HepG2 (cell line): ENCODE measurements around the gene ATG4B. TPM values are rescaled to one million over a fixed set of nuclear protein-coding genes. Genes with fewer than 3 reads are reported as not detected.

Experiments used
- ARNT ChIP-seq: fragments of 450-650 bp; IDR thresholded peaks from 2 replicates; pipeline ENCODE4 v1.6.1; 2017
- CENPX ChIP-seq: sonication (generic); formaldehyde crosslinking; IDR thresholded peaks from 2 replicates; pipeline ENCODE4 v1.9.0; 2021; ENCODE audit warnings: mild to moderate bottlenecking, missing genetic modification reagents, moderate library complexity
- DBP ChIP-seq: sonication (generic); formaldehyde crosslinking; IDR thresholded peaks from 2 replicates; pipeline ENCODE4 v1.4.0; 2020; ENCODE audit warnings: missing genetic modification reagents; ENCODE audit errors: not compliant biosample characterization
- JUND ChIP-seq: sonication (generic); formaldehyde crosslinking; IDR thresholded peaks from 2 replicates; pipeline ENCODE4 v1.8.0; 2022; ENCODE audit warnings: mild to moderate bottlenecking, missing genetic modification reagents
- KDM3A ChIP-seq: IDR thresholded peaks from 2 replicates; pipeline ENCODE4 v1.6.1; 2018; ENCODE audit warnings: low read depth, missing compliant biosample characterization
- MYC ChIP-seq: sonication (generic); formaldehyde crosslinking; IDR thresholded peaks from 2 replicates; pipeline ENCODE4 v1.9.0; 2021; ENCODE audit warnings: missing genetic modification reagents, borderline replicate concordance
- SETDB1 ChIP-seq: sonication (generic); formaldehyde crosslinking; IDR thresholded peaks from 2 replicates; pipeline ENCODE4 v1.5.1; 2020; ENCODE audit warnings: missing genetic modification reagents, mild to moderate bottlenecking, borderline replicate concordance
- SMAD3 ChIP-seq: sonication (generic); formaldehyde crosslinking; IDR thresholded peaks from 2 replicates; pipeline ENCODE4 v1.4.0; 2020; ENCODE audit warnings: missing genetic modification reagents
- SP4 ChIP-seq: sonication (generic); formaldehyde crosslinking; IDR thresholded peaks from 2 replicates; pipeline ENCODE4 v1.8.1; 2023; ENCODE audit warnings: mild to moderate bottlenecking, missing genetic modification reagents
- SRY ChIP-seq: sonication (generic); formaldehyde crosslinking; IDR thresholded peaks from 2 replicates; pipeline ENCODE4 v1.8.0; 2022; ENCODE audit warnings: mild to moderate bottlenecking, missing genetic modification reagents
- YEATS4 ChIP-seq: sonication (generic); formaldehyde crosslinking; IDR thresholded peaks from 2 replicates; pipeline ENCODE4 v1.4.0; 2020; ENCODE audit warnings: missing genetic modification reagents, borderline replicate concordance
- ZBTB42 ChIP-seq: sonication (generic); formaldehyde crosslinking; IDR thresholded peaks from 2 replicates; pipeline ENCODE4 v1.5.0; 2020; ENCODE audit warnings: mild to moderate bottlenecking, missing genetic modification reagents
- ZHX1 ChIP-seq: sonication (generic); formaldehyde crosslinking; IDR thresholded peaks from 2 replicates; pipeline ENCODE4 v1.8.1; 2022; ENCODE audit warnings: low read depth, mild to moderate bottlenecking, missing genetic modification reagents
- ZNF292 ChIP-seq: sonication (generic); formaldehyde crosslinking; IDR thresholded peaks from 2 replicates; pipeline ENCODE4 v1.8.1; 2022; ENCODE audit warnings: mild to moderate bottlenecking, low read depth, missing genetic modification reagents, borderline replicate concordance
- ZNF543 ChIP-seq: sonication (generic); formaldehyde crosslinking; IDR thresholded peaks from 2 replicates; pipeline ENCODE4 v1.4.0; 2020; ENCODE audit warnings: mild to moderate bottlenecking, missing genetic modification reagents
- ZNF674 ChIP-seq: sonication (generic); formaldehyde crosslinking; IDR thresholded peaks from 2 replicates; pipeline ENCODE4 v1.5.0; 2020; ENCODE audit warnings: low read depth, mild to moderate bottlenecking, missing genetic modification reagents
- polyA plus RNA-seq, 8 experiments: library from polyadenylated mRNA; depleted of rRNA in 3 of 8; stranded (reverse) in 7 of 8; unstranded in 1 of 8; fragments of >200 nt; fragmentation: Illumina TruSeq in 4 of 8; extraction: Trizol in 4 of 8; gene quantifications; 2 replicates each; pipeline versions ENCODE4 v1.2.1 to v1.2.3, GENCODE V29; 2011 to 2016; ENCODE audit warnings: low read depth in 4 of 8, missing spikeins in 1 of 8, mixed read lengths in 1 of 8; ENCODE audit not compliant: insufficient read depth in 1 of 8
- total RNA-seq, 5 experiments: library from RNA; depleted of rRNA; stranded (reverse); fragments of >200 nt; fragmentation: Illumina TruSeq; extraction: Trizol; gene quantifications; 2 replicates each; pipeline ENCODE4 v1.2.3, GENCODE V29; 2016; ENCODE audit warnings: low read depth in 1 of 5
- TF ChIP-seq, protein P1 (sequence below): sonication (generic); formaldehyde crosslinking; IDR thresholded peaks from 2 replicates; pipeline ENCODE4 v1.5.0; 2020; ENCODE audit warnings: mild to moderate bottlenecking, missing genetic modification reagents
- TF ChIP-seq, protein P2 (sequence below): sonication (generic); formaldehyde crosslinking; IDR thresholded peaks from 2 replicates; pipeline ENCODE4 v1.4.0; 2020; ENCODE audit warnings: missing genetic modification reagents, borderline replicate concordance

Gene ATG4B
- total and polyA plus RNA-seq, 2 of the 13 experiments (the other 11 are each of a cell fraction or from before 2014, with no cell fraction given) = 95.5 to 239 TPM

- TF ChIP-seq, protein P1, sequence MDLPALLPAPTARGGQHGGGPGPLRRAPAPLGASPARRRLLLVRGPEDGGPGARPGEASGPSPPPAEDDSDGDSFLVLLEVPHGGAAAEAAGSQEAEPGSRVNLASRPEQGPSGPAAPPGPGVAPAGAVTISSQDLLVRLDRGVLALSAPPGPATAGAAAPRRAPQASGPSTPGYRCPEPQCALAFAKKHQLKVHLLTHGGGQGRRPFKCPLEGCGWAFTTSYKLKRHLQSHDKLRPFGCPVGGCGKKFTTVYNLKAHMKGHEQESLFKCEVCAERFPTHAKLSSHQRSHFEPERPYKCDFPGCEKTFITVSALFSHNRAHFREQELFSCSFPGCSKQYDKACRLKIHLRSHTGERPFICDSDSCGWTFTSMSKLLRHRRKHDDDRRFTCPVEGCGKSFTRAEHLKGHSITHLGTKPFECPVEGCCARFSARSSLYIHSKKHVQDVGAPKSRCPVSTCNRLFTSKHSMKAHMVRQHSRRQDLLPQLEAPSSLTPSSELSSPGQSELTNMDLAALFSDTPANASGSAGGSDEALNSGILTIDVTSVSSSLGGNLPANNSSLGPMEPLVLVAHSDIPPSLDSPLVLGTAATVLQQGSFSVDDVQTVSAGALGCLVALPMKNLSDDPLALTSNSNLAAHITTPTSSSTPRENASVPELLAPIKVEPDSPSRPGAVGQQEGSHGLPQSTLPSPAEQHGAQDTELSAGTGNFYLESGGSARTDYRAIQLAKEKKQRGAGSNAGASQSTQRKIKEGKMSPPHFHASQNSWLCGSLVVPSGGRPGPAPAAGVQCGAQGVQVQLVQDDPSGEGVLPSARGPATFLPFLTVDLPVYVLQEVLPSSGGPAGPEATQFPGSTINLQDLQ (CRISPR knock-in tag) = no peak; the same call in 1 of the 2 replicates
- TF ChIP-seq ZNF674 (CRISPR knock-in tag) = no peak
- peak; percentile 83 for TF ChIP-seq SP4
- TF ChIP-seq ZNF292 (CRISPR knock-in tag) = no peak
- TF ChIP-seq, protein P2, sequence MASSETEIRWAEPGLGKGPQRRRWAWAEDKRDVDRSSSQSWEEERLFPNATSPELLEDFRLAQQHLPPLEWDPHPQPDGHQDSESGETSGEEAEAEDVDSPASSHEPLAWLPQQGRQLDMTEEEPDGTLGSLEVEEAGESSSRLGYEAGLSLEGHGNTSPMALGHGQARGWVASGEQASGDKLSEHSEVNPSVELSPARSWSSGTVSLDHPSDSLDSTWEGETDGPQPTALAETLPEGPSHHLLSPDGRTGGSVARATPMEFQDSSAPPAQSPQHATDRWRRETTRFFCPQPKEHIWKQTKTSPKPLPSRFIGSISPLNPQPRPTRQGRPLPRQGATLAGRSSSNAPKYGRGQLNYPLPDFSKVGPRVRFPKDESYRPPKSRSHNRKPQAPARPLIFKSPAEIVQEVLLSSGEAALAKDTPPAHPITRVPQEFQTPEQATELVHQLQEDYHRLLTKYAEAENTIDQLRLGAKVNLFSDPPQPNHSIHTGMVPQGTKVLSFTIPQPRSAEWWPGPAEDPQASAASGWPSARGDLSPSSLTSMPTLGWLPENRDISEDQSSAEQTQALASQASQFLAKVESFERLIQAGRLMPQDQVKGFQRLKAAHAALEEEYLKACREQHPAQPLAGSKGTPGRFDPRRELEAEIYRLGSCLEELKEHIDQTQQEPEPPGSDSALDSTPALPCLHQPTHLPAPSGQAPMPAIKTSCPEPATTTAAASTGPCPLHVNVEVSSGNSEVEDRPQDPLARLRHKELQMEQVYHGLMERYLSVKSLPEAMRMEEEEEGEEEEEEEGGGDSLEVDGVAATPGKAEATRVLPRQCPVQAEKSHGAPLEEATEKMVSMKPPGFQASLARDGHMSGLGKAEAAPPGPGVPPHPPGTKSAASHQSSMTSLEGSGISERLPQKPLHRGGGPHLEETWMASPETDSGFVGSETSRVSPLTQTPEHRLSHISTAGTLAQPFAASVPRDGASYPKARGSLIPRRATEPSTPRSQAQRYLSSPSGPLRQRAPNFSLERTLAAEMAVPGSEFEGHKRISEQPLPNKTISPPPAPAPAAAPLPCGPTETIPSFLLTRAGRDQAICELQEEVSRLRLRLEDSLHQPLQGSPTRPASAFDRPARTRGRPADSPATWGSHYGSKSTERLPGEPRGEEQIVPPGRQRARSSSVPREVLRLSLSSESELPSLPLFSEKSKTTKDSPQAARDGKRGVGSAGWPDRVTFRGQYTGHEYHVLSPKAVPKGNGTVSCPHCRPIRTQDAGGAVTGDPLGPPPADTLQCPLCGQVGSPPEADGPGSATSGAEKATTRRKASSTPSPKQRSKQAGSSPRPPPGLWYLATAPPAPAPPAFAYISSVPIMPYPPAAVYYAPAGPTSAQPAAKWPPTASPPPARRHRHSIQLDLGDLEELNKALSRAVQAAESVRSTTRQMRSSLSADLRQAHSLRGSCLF (CRISPR knock-in tag) = no peak
- peak; percentile 88 for TF ChIP-seq MYC
- TF ChIP-seq ZHX1 (CRISPR knock-in tag) = peak; percentile 99
- TF ChIP-seq ARNT = no peak
- TF ChIP-seq ZBTB42 (CRISPR knock-in tag) = no peak
- no peak for TF ChIP-seq SETDB1 (CRISPR knock-in tag)
- peak; percentile 48; the same call in 1 of the 2 replicates for TF ChIP-seq SMAD3 (CRISPR knock-in tag)
- TF ChIP-seq DBP (CRISPR knock-in tag) = peak; percentile 76
- TF ChIP-seq SRY (CRISPR knock-in tag) = peak; percentile 42; the same call in 1 of the 2 replicates
- TF ChIP-seq ZNF543 (CRISPR knock-in tag) = no peak; the same call in 1 of the 2 replicates
- no peak for TF ChIP-seq CENPX (CRISPR knock-in tag)
- TF ChIP-seq KDM3A = peak; percentile 92; the same call in 1 of the 2 replicates
- peak; percentile 89; the same call in 1 of the 2 replicates for TF ChIP-seq YEATS4 (CRISPR knock-in tag)
- TF ChIP-seq JUND (CRISPR knock-in tag) = no peak; the same call in 1 of the 2 replicates
Observed at GRCh38 chr2:241637018-241637794, at the start of gene ATG4B, which contains the start of gene THAP4 (continued).
